ENCODE measurements around the gene RIN1.
"Not testable (repeated sequence)": the region's sequence is repeated elsewhere in the genome, so short reads cannot be mapped to it uniquely, and the experiment has no call there.

The RIN1 gene

DNA sequence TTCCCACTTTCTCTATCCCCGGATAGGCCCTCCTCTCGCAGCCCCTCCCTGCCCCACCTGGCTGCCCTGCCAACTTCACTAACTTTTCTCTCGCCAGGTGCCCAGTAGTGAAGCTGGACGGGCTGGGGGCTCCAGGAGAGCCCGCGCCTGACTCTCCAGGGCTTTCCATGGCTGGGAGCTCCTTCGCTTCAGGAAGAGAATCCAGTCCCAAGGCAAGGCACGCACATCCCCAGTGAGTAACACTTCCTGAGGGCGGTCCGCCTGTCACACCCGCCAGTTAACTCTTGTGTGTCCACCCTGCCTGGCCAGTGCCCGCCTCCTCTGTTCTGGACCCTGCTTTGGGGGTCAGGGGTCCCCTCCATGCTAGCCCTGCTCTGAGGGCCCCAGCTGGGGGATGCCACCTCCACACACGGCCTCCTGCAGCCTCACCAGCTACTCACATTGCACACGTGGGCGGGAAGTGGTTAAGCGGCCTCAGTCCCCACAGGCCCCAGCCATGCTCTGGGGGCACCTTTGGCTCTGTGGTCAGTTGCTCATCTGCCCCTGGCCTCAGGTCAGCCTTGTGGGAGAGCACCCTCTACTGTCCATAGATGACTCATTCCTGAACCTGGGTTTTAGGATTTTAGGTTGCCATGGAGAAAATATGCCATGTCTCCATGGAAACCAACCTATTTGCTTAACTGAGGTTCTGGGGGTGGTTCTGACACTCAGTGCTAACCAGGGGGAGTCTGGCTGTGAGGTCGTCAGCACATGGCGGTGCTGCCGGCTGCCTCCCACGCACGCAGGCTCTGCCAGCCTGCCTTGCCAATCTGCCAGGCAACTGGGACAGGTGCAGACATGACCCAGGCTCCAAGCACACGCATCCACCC lies at the start of gene RIN1:
RIN1 (minus strand) TSS at position 201 of the 869 bp plus-strand sequence; CDS start at position 169, 32 bp downstream.
- peak; percentile 32 for DNase-seq

- not testable (repeated sequence) for DNase-seq
These were observed 48.1 kb upstream of the RIN1 start for GRCh38 chr11:66384316-66384715.

GRCh38 chr11:66380264-66380663 lies 44.0 kb upstream of the RIN1 start:
- not testable (repeated sequence) for DNase-seq

- not testable (repeated sequence) for DNase-seq
These were observed 37.6 kb upstream of the RIN1 start for GRCh38 chr11:66373690-66374287.

GRCh38 chr11:66373265-66373664 lies 37.0 kb upstream of the RIN1 start:
- peak; percentile 57 for DNase-seq

DNA sequence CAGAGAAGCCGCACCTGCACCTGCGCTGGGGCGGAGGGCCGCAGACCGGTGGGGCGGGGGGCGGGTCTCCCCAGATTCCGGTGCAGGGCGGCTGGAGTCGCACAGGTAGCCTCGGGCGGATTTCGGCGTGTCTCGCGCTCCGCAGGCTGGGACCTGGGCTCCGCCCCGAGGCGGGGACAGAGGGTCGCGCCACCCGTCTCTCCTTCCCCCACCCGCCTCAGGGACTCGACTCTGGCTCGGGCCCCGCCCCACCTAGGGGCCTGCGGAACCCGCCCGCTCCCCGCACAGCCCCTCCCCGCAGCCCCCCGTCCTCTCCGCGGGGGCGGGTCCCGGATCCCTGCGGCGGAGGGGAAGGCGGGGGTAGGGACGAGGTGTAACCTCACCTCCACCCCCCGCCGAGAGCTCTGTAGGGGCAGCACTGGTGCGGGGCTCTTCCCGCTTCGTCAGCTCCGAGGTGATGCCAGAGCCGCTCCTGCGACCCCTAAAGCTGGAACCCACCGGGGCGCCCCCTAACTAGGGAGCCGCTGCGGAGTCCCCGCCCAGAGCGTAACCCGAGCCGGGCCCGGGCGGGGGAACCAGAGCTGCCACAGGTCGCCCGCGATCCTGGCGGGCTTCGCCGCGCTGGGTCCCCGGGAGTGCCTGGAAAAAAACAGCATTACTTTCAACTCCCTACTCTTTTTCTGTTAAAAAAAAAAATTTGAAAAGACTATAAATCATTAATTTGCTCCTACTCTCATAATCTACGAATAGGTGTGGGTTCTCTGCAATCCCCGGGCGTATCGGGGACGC lies 35.6 kb upstream of the RIN1 start, which contains the start of gene SLC29A2:
SLC29A2 (minus strand) TSS at position 134 of the 789 bp plus-strand sequence. CDS start 169 bp downstream, outside the sequence.
- peak; percentile 23 for DNase-seq

- DNase-seq: no peak
These were observed 33.0 kb upstream of the RIN1 start for GRCh38 chr11:66369073-66369894.

DNA sequence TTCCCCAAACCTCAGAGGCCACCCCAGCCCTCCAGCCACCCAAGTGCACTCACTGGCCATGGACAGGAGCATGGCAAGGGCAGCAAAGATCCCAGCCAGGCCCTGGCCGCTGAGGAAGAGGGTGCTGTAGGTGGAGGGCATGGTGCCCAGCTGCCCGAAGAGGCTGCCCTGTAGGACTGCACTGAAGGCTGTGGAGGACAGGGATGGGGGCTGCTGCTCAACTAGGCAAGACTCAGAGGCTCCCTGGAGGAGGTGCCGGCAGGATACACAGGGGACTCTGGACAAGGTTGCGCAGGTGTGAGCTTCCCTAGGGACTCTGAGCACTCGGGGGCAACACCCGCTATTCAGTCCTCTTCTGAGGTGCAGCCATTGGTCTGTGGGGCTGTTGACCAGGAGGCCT lies 32.2 kb upstream of the RIN1 start:
- DNase-seq: no peak

DNA sequence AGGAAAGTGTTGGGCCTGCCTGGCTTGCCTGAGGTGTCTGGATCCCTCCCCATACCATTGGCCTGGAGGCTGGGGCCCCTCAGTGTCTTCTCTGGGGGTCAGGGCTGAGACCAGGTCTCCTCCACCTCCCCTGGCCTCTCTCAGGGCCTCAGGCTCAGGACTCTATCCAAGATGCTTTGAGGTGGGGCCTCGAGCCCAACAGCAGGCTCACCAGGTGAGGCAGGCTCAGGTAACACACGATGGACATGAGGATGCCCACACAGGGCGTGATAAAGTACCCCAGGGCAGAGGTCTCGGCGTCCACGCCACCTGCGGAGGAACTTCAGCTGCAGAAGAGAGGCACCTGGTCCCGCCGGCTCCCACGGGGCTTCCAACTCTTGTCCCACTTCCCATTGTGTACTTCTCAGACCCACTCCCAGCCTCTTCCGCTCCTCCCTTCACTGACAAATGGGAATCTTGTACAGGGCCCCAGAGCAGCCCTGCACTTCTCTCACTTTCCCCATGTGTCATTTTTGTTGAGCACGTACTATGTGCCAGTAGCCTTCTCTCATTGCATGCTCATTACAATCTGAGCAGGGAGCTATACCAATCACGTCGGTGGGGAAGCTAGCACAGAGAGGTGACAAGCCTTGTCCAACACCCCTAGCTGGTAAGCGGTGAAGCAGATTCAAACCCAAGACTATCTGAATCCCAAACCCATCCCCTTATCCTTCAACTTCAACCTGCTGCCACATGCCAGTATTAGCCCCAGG lies 31.5 kb upstream of the RIN1 start:
- DNase-seq: no peak

DNA sequence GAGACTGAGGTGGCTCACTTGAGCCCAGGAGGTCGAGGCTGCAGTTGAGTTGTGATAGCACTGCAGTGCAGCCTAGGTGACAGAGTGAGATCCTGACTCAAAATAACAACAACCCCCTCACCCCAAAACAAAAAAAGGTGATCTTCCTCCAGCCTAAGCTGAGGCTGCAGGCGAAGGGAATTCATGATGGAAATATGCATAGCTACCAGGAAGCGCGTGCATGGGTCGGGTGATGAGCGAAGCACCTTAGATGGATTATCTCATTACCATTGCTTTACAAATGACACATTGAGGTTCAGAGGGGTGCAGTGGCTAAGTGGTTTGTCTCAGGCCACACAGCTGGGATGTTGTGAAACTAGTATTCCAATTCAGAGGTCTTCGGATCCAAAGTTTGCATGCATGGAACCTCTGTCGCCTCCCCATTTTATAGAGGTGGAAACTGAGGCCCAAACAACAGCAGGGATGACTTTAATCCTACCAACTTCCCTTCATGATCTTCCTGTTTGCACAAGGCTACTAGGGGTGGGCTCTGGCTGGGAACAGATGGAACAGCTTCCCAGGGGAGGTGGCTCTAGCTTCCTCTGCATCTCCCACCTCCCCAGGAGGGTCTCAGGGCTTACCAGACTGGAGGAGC lies 30.7 kb upstream of the RIN1 start:
- no peak for DNase-seq

DNA sequence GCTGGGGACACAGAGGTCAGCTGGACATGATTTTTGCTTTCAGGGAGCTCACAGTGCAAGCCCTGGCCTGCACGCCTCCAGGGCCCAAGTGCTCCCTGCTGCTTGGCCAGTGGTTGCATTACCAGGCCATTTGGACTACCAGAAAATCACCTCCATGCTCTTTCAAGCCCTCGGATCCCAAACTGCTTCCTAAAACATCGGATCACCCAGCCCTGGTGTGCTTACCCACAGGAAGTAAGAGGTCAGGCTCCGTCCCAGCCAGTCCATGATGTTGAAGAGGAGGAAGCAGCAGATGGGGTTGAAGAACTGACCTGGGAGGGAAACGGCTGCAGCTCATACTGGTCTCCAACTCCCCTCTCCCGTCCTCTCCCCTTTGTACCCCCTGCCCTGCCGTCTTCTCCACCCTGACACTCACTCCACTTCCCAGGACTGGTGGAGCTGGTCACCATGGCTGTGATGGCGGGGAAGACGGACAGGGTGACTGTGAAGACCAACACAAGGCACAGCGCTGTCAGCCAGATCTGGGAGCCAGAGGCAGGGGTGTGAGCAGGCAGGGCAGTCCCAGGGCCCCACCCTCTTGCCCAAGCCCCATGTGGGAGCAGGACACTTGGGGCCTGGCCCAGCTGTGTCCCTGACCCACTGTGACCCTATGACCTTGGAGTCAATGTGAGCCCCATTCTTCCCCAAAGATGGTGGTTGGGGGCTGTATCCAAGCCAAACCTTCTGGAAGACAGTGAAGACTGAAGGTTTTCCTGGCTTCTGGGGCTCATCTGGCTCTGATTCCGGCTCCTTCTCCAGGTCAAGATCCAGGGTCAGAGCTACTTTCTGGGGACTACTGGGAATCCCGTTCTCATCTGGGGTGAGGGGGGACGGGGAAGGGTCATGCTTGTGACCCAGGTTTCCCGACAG lies 29.7 kb upstream of the RIN1 start:
- no peak for DNase-seq

DNA sequence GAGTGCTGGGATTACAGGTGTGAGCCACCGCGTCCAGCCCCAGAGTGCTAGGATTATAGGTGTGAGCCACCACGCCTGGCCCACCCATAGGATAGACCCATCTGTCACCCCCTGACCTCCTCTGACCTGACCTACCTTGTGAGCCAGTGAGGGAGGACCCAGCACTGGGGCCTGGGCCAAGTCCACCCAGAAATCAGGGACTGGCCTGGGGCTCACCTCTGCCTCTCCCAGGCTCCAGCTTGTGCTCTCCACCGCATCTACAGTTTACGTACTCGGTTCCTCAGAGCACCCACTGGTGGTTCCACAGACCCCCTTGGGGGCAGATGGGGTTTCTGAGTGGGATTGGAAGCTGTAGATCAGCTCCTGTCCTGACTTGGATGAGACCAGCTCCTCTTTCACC lies 28.9 kb upstream of the RIN1 start:
- DNase-seq: no peak

DNA sequence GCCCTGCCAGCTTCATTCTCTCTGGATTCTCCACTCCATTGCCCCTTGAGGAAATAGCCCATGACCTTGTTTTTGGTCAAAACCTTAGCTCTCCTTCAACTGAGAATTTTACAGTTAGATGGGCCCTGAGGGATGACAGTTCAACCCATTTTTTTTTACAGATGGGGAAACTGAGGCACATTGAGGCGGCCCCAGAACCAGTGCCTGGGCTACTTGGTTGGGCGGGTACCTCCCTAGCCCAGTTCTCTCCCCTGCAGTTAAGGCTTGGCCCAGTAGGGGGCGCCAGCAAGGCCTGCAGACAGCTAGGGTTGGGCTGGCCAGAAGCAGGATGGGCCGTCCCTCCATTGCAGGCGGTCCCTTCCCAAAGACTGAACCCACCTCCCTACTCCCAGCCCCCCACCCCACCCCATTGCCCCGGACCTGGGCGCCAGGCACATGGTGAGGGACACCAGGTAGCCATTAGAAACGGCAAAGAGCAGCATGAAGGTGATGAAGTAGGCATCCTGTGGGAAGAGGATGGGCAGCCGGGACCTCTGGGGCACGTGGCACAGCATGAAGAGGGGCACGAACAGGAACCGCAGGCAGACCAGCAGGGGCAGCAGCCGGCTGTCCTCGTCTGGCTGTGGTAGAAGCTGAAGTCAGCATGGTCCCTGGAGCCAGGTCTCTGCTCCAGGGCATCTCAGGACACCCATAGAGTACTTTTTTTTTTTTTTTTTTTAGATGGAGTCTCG lies 27.7 kb upstream of the RIN1 start:
- DNase-seq: no peak

DNA sequence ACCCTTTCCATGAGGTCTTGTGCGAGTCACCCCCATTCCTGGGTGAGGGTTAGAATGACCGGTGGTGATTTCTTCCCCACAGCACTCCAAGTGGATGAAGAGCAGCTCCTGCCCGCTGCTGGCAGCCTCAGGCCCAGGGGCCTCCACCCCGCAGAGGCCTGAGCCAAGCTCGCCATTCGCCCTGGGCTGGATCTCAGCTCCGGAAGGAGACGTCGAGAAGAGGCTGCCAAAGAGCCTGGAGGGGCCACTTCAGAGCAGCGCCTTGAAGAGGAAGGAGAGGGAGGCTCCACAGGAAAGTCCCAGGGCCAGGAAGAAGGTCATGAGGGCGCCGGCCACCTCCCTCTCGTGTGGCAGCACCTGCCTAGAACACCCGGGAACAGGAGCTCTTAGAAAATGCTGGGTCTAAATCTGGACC lies 27.0 kb upstream of the RIN1 start:
- DNase-seq: no peak

DNA sequence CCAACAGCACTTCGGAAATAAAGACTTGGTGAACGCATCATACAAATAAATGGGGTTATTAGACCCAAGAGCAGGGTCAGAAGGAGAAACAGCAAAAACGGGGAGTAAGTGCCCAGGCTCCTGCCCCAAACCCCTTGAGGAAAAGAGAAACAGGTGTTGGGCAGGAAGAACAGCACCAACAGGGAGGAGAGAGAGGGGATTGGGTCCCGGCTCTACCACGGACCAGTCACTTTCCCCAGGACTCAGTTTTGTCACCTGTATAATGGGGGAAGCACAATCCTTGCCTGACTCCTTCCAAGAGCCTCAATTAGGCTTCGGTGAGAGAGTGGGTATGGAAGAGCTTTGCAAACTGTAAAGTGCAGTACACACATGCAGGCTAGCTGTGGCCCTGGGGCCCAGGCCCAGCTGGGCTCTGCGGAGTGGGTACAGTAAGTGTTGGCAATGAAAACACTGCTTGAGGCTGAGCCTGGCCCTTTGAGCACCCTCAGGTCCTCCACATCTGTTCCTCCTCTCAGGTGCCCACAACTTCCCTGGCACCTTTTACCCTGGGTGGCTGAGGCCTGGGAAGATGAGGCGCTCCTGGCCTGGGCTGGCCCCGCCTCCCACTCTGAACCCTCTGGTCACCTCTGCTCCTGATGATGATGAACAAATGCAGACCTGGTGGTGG lies 26.4 kb upstream of the RIN1 start:
- no peak for DNase-seq

GRCh38 chr11:66361502-66361941 lies 25.3 kb upstream of the RIN1 start:
- no peak for DNase-seq

DNA sequence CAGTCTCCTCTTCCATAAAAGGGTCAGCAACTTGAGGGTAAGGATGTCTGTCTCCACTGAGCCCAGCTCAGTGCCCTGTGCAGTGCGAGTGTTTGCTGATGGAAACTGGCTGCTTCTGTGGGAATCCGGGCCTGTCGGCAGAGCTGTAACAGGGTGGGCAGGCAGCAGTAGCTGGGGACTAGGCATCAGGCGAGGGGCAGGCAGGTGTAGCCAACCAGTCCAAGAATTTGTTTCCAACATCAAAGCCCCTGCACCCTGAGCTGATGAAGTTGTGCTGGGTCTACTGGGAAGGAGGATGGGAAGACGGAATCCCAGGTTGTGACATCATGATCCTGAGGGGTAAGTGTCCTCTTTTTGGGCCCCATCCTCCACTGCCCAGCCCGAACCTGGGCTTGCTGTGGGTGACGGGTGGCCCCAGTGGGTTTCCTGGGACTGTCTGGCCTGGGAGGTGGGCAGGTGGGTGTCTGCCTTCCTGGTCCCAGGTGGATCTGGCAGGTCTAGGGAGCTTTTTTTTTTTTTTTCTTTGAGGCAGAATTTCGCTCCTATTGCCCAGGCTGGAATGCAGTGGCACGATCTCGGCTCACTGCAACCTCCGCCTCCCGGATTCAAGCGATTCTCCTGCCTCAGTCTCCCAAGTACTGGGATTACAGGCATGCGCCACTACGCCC lies 24.3 kb upstream of the RIN1 start:
- no peak for DNase-seq

- no peak for DNase-seq
These were observed 23.4 kb upstream of the RIN1 start for GRCh38 chr11:66359662-66360087.

Measured in midbrain (tissue), 1 donor.